HepG2 (cell line): ENCODE results near the gene CCR5AS.

Source experiments
- ATAC-seq: fragments of 200-7000 bp; cut with Tn5 transposase; 3 replicates; pipeline ENCODE4 v1.9.1; 2020; ENCODE audit warnings: mild to moderate bottlenecking, moderate library complexity
- BruUV-seq: library from RNA; stranded (reverse); fragments of 400-500 nt; replicated peaks from 2 replicates; lab custom pipeline; 2021; lab: Mats Ljungman, UMichigan
- CTCF ChIA-PET: fragments of 300-600 bp; formaldehyde crosslinking; extraction: SDS; loops from one replicate; lab custom pipeline; 2021; ENCODE audit warnings: low total read pairs, inconsistent platforms, low intra/inter-chr PET ratio; lab: Yijun Ruan, JAX
- POLR2A ChIA-PET: fragments of 350-600 bp; sonication (Branson Sonifier 250); formaldehyde crosslinking; loops from one replicate; lab custom pipeline; 2020; ENCODE audit warnings: antibody characterized with exemption, inconsistent platforms; lab: Yijun Ruan, JAX
- DNase-seq: peaks from one replicate; pipeline ENCODE4 v3.0.0-alpha.2; 2015; ENCODE audit warnings: low spot score
- FAIRE-seq: peaks from 3 replicates; lab custom pipeline; 2011; peaks lifted over from hg19 to GRCh38; lab: Jason Lieb, UNC
- H2AFZ ChIP-seq: one replicate; pipeline ENCODE4 v1.6.1; 2011; ENCODE audit warnings: low read length, inconsistent platforms
- H3K27ac ChIP-seq: fragments of 300-600 bp; 3 replicates; pipeline ENCODE4 v1.8.0; 2011; ENCODE audit warnings: mixed run types, mild to moderate bottlenecking, mixed read lengths, low read length, inconsistent platforms; ENCODE audit not compliant: insufficient read depth; ENCODE audit errors: extremely low read length
- H3K27me3 ChIP-seq, 2 experiments: fragments of 200-600 bp in 1 of 2; 2 replicates in 1 of 2; 3 replicates in 1 of 2; pipeline versions ENCODE4 v1.6.0 to v1.8.0; 2011; ENCODE audit warnings: low read length in 2 of 2, mild to moderate bottlenecking in 2 of 2, moderate library complexity in 2 of 2, inconsistent platforms in 1 of 2; ENCODE audit not compliant: insufficient read depth in 2 of 2, control insufficient read depth in 1 of 2
- H3K36me3 ChIP-seq, 2 experiments: fragments of 200-600 bp in 1 of 2; replicated peaks in 1 of 2; 2 replicates in 1 of 2; 3 replicates in 1 of 2; pipeline versions ENCODE4 v1.5.1 to v1.8.0; 2011; ENCODE audit warnings: low read length in 2 of 2, inconsistent platforms in 1 of 2; ENCODE audit not compliant: insufficient read depth in 2 of 2, control insufficient read depth in 1 of 2
- H3K4me1 ChIP-seq: 2 replicates; pipeline ENCODE4 v1.5.1; 2012; ENCODE audit warnings: low read length, inconsistent platforms; ENCODE audit not compliant: insufficient read depth
- H3K4me2 ChIP-seq: 2 replicates; pipeline ENCODE4 v1.6.0; 2011; ENCODE audit warnings: low read depth, low read length, inconsistent platforms
- H3K4me3 ChIP-seq, 3 experiments: fragments of 200-600 bp in 1 of 3; sonication (generic), shearing (Covaris generic) in 1 of 3; replicated peaks in 1 of 3; 2 replicates each; pipeline ENCODE4 v1.5.1; 2011 to 2016; ENCODE audit warnings: low read length in 3 of 3, inconsistent platforms in 2 of 3, low read depth in 2 of 3, mild to moderate bottlenecking in 2 of 3, control low read depth in 1 of 3, mixed read lengths in 1 of 3; ENCODE audit not compliant: insufficient read depth in 1 of 3
- H3K79me2 ChIP-seq: one replicate; pipeline ENCODE4 v1.6.1; 2011; ENCODE audit warnings: low read length, inconsistent platforms; ENCODE audit not compliant: insufficient read depth
- H3K9ac ChIP-seq: 2 replicates; pipeline ENCODE4 v1.6.0; 2011; ENCODE audit warnings: mild to moderate bottlenecking, low read depth, low read length, inconsistent platforms; ENCODE audit not compliant: insufficient read depth
- H3K9me3 ChIP-seq: 2 replicates; pipeline ENCODE4 v1.5.1; 2012; ENCODE audit warnings: mild to moderate bottlenecking, low read length
- H4K20me1 ChIP-seq: 2 replicates; pipeline ENCODE4 v1.6.0; 2011; ENCODE audit warnings: inconsistent platforms, mild to moderate bottlenecking, low read length, moderate library complexity; ENCODE audit not compliant: insufficient read depth
- ARID2 ChIP-seq: sonication (generic); formaldehyde crosslinking; IDR thresholded peaks from 2 replicates; pipeline ENCODE4 v1.8.1; 2022; ENCODE audit warnings: mild to moderate bottlenecking, missing genetic modification reagents, borderline replicate concordance
- JARID2 ChIP-seq: sonication (generic); formaldehyde crosslinking; IDR thresholded peaks from 2 replicates; pipeline ENCODE4 v1.8.1; 2023; ENCODE audit warnings: missing genetic modification reagents, inconsistent platforms; ENCODE audit not compliant: insufficient replicate concordance
- PPARG ChIP-seq: conservative IDR thresholded peaks from 2 replicates; pipeline ENCODE4 v1.6.1; 2016; ENCODE audit warnings: missing biosample characterization, missing genetic modification reagents
- SIX4 ChIP-seq: sonication (generic); formaldehyde crosslinking; IDR thresholded peaks from 2 replicates; pipeline ENCODE4 v1.4.0; 2020; ENCODE audit warnings: missing genetic modification reagents
- SNAPC2 ChIP-seq: sonication (generic); formaldehyde crosslinking; IDR thresholded peaks from 2 replicates; pipeline ENCODE4 v1.8.1; 2022; ENCODE audit warnings: mild to moderate bottlenecking, missing genetic modification reagents
- TGIF2 ChIP-seq: IDR thresholded peaks from 2 replicates; pipeline ENCODE4 v1.6.1; 2016; ENCODE audit warnings: control low read depth, missing compliant biosample characterization
- U2AF1 ChIP-seq: fragments of 200-400 bp; formaldehyde crosslinking; optimal IDR thresholded peaks from 2 replicates; pipeline ENCODE3; 2017; ENCODE audit warnings: mild to moderate bottlenecking, low read depth, low read length
- ZBTB7A ChIP-seq: sonication (generic); formaldehyde crosslinking; IDR thresholded peaks from 2 replicates; pipeline ENCODE4 v1.8.0; 2022; ENCODE audit warnings: mild to moderate bottlenecking, missing genetic modification reagents
- ZNF496 ChIP-seq: sonication (generic); formaldehyde crosslinking; IDR thresholded peaks from 2 replicates; pipeline ENCODE4 v1.8.1; 2023; ENCODE audit warnings: mild to moderate bottlenecking, moderate library complexity, missing genetic modification reagents; ENCODE audit not compliant: insufficient replicate concordance
- ZNF678 ChIP-seq: sonication (generic); formaldehyde crosslinking; IDR thresholded peaks from 2 replicates; pipeline ENCODE4 v1.4.0; 2020; ENCODE audit warnings: mild to moderate bottlenecking, missing genetic modification reagents
- ZNF7 ChIP-seq: IDR thresholded peaks from 2 replicates; pipeline ENCODE4 v1.6.1; 2016; ENCODE audit warnings: missing biosample characterization, missing genetic modification reagents
- WGBS: methylation state at CpG from one replicate; pipeline ENCODE4 v1.1.6; 2017; ENCODE audit warnings: low lambda C conversion rate; 5-methylcytosine and 5-hydroxymethylcytosine counted together
- in situ Hi-C: cut with HindIII; loops from 2 replicates; pipeline ENCODE4 v1.10.0; 2017; ENCODE audit warnings: low pct_unique_long_range_greater_than_20kb; ENCODE audit not compliant: extremely low pct_ligation_motif_present
- intact Hi-C: fragments of 100-400 bp; cut with micrococcal nuclease; formaldehyde crosslinking; loops from one replicate; pipeline ENCODE4 v1.10.0; 2022; ENCODE audit not compliant: unreplicated experiment
- TF ChIP-seq, protein P1 (sequence below): sonication (generic); formaldehyde crosslinking; IDR thresholded peaks from 2 replicates; pipeline ENCODE4 v1.8.1; 2023; ENCODE audit warnings: missing genetic modification reagents, inconsistent platforms, borderline replicate concordance

CCR5AS gene

DNA sequence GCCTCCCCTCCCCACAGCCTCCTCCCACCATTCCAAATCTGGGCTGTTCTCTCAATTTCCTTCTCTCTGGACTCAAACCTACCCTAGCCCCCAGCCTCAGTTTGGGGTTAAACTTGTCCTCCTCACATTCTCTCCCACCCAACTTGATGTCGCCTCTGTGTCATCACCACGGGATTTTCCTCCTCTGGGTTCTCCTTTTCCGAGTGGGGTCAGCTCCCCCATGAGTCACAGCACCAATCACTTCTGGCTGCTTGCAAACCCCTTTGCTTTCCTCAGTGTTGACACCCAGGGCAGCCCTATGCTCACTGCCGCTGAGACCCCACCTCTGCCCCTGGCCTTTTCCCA lies 451 bp downstream of the CCR5AS start:
- H3K27ac ChIP-seq = no peak overlapping the region
- TF ChIP-seq U2AF1 (no peak), ZNF678 (CRISPR knock-in tag) (no peak), SNAPC2 (CRISPR knock-in tag) (no peak), ZNF7 (CRISPR knock-in tag) (no peak), JARID2 (CRISPR knock-in tag) (no peak), SIX4 (no peak), ARID2 (CRISPR knock-in tag) (no peak), ZBTB7A (no peak), PPARG (CRISPR knock-in tag) (no peak), ZNF496 (no peak), TGIF2 (CRISPR knock-in tag) (no peak)
- TF ChIP-seq, protein P1, sequence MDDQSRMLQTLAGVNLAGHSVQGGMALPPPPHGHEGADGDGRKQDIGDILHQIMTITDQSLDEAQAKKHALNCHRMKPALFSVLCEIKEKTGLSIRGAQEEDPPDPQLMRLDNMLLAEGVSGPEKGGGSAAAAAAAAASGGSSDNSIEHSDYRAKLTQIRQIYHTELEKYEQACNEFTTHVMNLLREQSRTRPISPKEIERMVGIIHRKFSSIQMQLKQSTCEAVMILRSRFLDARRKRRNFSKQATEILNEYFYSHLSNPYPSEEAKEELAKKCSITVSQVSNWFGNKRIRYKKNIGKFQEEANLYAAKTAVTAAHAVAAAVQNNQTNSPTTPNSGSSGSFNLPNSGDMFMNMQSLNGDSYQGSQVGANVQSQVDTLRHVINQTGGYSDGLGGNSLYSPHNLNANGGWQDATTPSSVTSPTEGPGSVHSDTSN = no peak
- ChIA-PET POLR2A (no interaction called here), CTCF (no interaction called here)
- no peak overlapping the region for H3K4me2 ChIP-seq
- H2AFZ ChIP-seq = no peak overlapping the region
- FAIRE-seq (no peak), DNase-seq (no peak), ATAC-seq (no peak)
- intact Hi-C loops (no loop called here), in situ Hi-C loops (no loop called here)
- no peaks in the 10 kb centered on the region for H3K4me1 ChIP-seq
- H4K20me1 ChIP-seq = no peaks in the 10 kb centered on the region
- H3K4me3 ChIP-seq = no peak overlapping the region
- no peaks in the 10 kb centered on the region for H3K36me3 ChIP-seq
- BruUV-seq = no TSS peak
- no peaks in the 10 kb centered on the region for H3K9me3 ChIP-seq
- no peak overlapping the region for H3K9ac ChIP-seq
- H3K79me2 ChIP-seq = no peaks in the 10 kb centered on the region
- 58% methylated on average over 4 of the region's 4 CpGs for WGBS
- H3K27me3 ChIP-seq = peaks cover 2 to 8% of the 10 kb centered on the region in 2 experiments; a peak in 2 of 5 replicates
